Nephron (organoid): ENCODE data around the gene WDTC1.
A peak's percentile ranks its signal among the peaks of the same experiment; 100 is the strongest.

ENCODE experiments used
- H3K27ac Mint-ChIP-seq, 3 experiments: 2 replicates each; pipeline ENCODE4 v1.8.0; 2020; ENCODE audit warnings: mixed read lengths in 3 of 3, mild to moderate bottlenecking in 2 of 3, moderate library complexity in 1 of 3
- H3K27me3 Mint-ChIP-seq: 2 replicates; pipeline ENCODE4 v1.8.0; 2021; ENCODE audit warnings: low read depth, mild to moderate bottlenecking, moderate library complexity, mixed read lengths
- H3K36me3 Mint-ChIP-seq: 2 replicates; pipeline ENCODE4 v1.8.0; 2020; ENCODE audit warnings: low read depth, mixed read lengths
- H3K4me1 Mint-ChIP-seq: 2 replicates; pipeline ENCODE4 v1.8.0; 2020; ENCODE audit warnings: mixed read lengths
- H3K4me3 Mint-ChIP-seq, 3 experiments: 2 replicates each; pipeline ENCODE4 v1.8.0; 2020; ENCODE audit warnings: mild to moderate bottlenecking in 3 of 3, mixed read lengths in 3 of 3, moderate library complexity in 2 of 3
- H3K9me3 Mint-ChIP-seq: 2 replicates; pipeline ENCODE4 v1.8.0; 2020; ENCODE audit warnings: mixed read lengths
- TF ChIP-seq, protein P1 (sequence below), 3 experiments: fragments of 200-600 bp; sonication (generic); IDR thresholded peaks; one replicate each; pipeline ENCODE4 v1.5.0; 2021; ENCODE audit warnings: antibody characterized with exemption in 3 of 3; ENCODE audit not compliant: unreplicated experiment in 3 of 3

Gene WDTC1

DNA sequence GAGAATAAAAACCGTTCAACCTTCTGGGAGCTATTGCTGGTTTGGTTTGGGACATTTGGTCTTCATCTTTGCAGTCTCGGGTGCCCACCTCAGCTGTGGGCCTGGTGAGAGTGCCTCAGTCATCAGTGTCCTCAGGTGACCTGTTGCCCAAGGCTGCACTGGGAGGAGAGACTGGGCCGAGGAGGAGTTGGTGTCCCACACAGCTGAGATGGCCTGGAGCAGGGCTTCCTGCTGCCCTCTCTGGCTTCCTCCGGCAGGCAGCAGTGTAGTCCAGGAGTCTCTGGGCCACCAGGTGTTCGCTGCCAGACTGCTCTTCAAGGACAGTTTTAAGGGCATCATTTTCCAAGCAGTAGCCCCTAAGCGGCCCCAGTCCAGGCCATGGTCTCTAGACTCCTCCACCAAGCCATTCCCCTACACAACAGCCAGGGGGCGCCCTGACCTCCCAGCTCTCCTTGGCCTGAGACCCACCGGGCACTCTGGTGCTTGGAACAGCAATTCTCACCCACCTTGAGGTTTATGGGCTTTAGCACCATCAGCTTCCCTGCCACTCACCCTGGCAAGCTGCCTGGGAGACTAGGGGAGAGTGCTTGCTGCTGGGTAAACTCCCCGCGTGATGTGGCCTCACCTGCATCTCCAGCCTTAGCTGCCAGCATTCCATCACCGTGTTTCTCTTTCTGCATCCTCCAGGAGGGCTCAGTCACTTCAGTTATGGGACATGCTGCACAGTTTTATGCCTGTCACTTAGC lies 98.3 kb downstream of the WDTC1 start:
- no peaks in the 10 kb centered on the region for H3K9me3 Mint-ChIP-seq
- no peak overlapping the region for H3K27ac Mint-ChIP-seq
- TF ChIP-seq, protein P1, sequence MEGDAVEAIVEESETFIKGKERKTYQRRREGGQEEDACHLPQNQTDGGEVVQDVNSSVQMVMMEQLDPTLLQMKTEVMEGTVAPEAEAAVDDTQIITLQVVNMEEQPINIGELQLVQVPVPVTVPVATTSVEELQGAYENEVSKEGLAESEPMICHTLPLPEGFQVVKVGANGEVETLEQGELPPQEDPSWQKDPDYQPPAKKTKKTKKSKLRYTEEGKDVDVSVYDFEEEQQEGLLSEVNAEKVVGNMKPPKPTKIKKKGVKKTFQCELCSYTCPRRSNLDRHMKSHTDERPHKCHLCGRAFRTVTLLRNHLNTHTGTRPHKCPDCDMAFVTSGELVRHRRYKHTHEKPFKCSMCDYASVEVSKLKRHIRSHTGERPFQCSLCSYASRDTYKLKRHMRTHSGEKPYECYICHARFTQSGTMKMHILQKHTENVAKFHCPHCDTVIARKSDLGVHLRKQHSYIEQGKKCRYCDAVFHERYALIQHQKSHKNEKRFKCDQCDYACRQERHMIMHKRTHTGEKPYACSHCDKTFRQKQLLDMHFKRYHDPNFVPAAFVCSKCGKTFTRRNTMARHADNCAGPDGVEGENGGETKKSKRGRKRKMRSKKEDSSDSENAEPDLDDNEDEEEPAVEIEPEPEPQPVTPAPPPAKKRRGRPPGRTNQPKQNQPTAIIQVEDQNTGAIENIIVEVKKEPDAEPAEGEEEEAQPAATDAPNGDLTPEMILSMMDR (IDR thresholded peaks at IDR 0.05; ENCODE audit: unreplicated experiment in 3 of 3) = peak; percentile 77 to 84 (median 78)
- H3K4me1 Mint-ChIP-seq = peaks cover 5% of the 10 kb centered on the region
- no peaks in the 10 kb centered on the region for H3K27me3 Mint-ChIP-seq
- H3K4me3 Mint-ChIP-seq = no peak overlapping the region
- H3K36me3 Mint-ChIP-seq = peaks cover 56% of the 10 kb centered on the region

DNA sequence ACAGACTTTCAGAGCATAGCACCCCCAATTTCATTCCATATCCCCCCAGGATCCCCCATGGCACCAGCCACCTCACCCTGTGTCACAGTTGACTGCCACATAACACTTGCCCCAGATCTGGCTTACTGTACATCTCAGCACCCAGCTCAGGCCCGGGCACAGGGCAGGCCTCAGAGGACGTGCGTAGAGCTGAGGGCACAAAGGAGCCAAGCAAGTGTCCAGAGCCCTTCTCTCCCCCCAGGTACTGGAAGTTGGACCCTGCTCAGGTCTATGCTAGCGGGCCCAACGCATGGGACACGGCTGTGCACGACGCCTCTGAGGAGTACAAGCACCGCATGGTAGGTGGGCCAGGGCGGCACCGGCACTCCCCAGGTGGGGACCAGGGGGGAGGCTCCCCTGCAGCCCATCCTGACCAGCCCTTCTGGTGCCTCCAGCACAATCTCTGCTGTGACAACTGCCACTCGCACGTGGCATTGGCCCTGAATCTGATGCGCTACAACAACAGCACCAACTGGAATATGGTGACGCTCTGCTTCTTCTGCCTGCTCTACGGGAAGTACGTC lies 99.4 kb downstream of the WDTC1 start:
- no peaks in the 10 kb centered on the region for H3K4me1 Mint-ChIP-seq
- no peak overlapping the region for H3K27ac Mint-ChIP-seq
- TF ChIP-seq, protein P1 (IDR thresholded peaks at IDR 0.05; ENCODE audit: unreplicated experiment in 3 of 3) = no peak
- no peaks in the 10 kb centered on the region for H3K27me3 Mint-ChIP-seq
- H3K4me3 Mint-ChIP-seq = no peak overlapping the region
- no peaks in the 10 kb centered on the region for H3K9me3 Mint-ChIP-seq
- H3K36me3 Mint-ChIP-seq = peaks cover 46% of the 10 kb centered on the region

DNA sequence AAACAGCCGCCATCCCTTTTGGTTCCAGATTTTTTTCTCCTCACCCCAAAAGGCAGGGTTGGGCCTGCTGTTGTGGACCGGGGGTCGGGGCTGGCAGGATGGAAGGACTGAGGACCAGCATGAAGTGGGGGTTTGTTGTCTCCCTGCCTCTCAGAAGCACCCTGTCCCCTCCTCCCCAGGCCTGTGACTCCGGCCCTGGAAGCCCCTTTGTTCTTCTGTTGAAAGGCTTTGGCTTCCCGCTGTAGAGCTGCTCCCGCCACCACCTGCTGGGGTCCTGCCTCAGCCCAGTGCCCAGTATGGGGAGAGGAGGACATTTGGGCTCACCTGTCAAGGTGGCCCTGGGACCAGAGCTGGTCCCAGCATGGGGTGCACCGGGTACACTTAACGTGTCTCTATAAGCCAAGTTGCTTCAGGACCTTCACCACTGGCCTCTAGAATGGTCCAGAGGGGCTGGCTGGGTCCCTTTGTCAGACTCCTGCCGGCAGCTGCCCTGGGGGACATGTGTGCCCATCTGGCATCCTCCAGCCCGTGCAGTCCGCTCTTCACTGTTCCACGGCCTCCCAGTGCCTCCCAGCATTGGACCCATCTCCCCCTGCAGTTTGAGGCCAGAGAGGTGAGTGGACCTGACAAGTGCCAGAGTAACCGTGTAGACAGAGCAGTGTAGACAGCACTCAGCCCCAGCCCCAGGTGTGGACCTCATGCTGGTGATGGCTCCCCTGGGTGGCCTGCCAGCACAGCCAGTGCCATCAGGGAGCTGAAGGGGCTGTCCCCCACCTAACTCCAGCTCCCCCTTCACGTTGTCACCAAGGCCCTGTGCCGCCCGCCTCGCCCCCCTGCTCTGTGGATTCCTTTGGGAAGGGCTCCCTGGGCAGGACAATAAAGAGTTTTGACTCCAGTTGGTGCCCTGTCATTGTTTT lies 101.3 kb downstream of the WDTC1 start:
- H3K4me3 Mint-ChIP-seq = no peak overlapping the region
- peaks cover 10% of the 10 kb centered on the region for H3K4me1 Mint-ChIP-seq
- TF ChIP-seq, protein P1 (IDR thresholded peaks at IDR 0.05; ENCODE audit: unreplicated experiment in 3 of 3) = no peak
- H3K27ac Mint-ChIP-seq = no peak overlapping the region
- H3K27me3 Mint-ChIP-seq = no peaks in the 10 kb centered on the region
- no peaks in the 10 kb centered on the region for H3K9me3 Mint-ChIP-seq
- peaks cover 36% of the 10 kb centered on the region for H3K36me3 Mint-ChIP-seq

DNA sequence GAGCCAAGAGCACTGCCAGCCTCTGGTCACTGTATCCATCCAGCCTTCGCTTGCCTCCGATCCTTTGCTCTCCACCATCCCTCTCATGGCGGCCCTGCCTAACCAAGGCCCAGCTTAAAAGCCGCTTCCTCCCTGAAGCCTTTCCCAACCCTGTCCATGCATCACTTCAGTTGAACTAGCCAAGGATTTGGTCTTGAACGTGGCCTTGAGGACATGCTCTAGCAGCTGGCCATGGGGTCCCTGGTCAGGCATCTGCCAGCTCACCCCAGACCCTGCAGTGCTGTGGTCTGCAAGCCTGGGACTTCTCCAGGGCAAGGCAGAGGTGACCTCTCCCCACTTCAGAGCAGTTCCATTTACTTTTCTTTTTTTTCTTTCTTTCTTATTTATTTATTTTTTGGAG lies 102.3 kb downstream of the WDTC1 start:
- H3K4me1 Mint-ChIP-seq = peaks cover 15% of the 10 kb centered on the region
- H3K4me3 Mint-ChIP-seq = no peak overlapping the region
- H3K27ac Mint-ChIP-seq = no peak overlapping the region
- peaks cover 34% of the 10 kb centered on the region for H3K36me3 Mint-ChIP-seq
- TF ChIP-seq, protein P1 (IDR thresholded peaks at IDR 0.05; ENCODE audit: unreplicated experiment in 3 of 3) = no peak
- H3K9me3 Mint-ChIP-seq = no peaks in the 10 kb centered on the region
- no peaks in the 10 kb centered on the region for H3K27me3 Mint-ChIP-seq

DNA sequence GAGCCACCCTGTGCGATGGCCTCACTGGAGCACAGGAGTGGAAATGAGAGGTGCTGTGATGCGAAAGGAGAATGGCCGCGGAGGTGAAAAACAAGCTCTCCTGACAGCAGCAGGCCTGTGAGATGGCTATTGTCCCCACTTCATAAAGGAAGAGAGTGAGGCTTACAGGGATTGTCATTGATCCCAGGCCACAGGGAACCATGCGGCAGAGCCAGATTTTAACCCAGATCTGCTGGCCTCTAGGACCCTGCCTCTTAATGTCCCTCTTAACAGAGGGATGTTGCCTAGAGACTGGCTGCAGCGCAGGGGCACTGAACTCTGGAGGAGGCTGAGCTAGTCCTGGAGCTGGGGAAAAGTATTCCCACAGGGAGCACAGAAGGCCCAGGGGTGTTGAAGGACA lies 104.3 kb downstream of the WDTC1 start:
- TF ChIP-seq, protein P1 (IDR thresholded peaks at IDR 0.05; ENCODE audit: unreplicated experiment in 3 of 3) = no peak
- Mint-ChIP-seq H3K9me3 (no peaks in the 10 kb centered on the region), H3K36me3 (peaks cover 21% of the 10 kb centered on the region), H3K27me3 (no peaks in the 10 kb centered on the region), H3K4me1 (peaks cover 30% of the 10 kb centered on the region), H3K4me3 (no peak overlapping the region), H3K27ac (peak overlapping the region in 2 of 3 experiments; percentile 13 to 81)
